SU-DHL-6 (cell line): ENCODE measurements around the gene KHDRBS1.

Source experiments
- H2AFZ ChIP-seq: fragments of 200-600 bp; sonication (generic); 2 replicates; pipeline ENCODE4 v1.6.1; 2014; ENCODE audit warnings: low read depth, mild to moderate bottlenecking, moderate library complexity, mixed read lengths, antibody characterized with exemption, low read length; ENCODE audit not compliant: severe bottlenecking
- H3F3A ChIP-seq: fragments of 200-600 bp; shearing (Covaris generic); 2 replicates; pipeline ENCODE4 v1.6.0; 2016; ENCODE audit warnings: antibody characterized with exemption, mild to moderate bottlenecking; ENCODE audit not compliant: insufficient read depth
- H3K27ac ChIP-seq: fragments of 200-600 bp; sonication (generic); 2 replicates; pipeline ENCODE4 v1.5.1; 2016; ENCODE audit warnings: low read depth, mild to moderate bottlenecking, low read length, moderate library complexity, mixed read lengths
- H3K27me3 ChIP-seq: fragments of 200-600 bp; sonication (generic), shearing (Covaris generic); 2 replicates; pipeline ENCODE4 v1.6.0; 2014; ENCODE audit warnings: mild to moderate bottlenecking, low read length
- H3K36me3 ChIP-seq: fragments of 200-600 bp; sonication (generic); 2 replicates; pipeline ENCODE4 v1.6.1; 2014; ENCODE audit warnings: mild to moderate bottlenecking, low read length, mixed read lengths
- H3K4me2 ChIP-seq: fragments of 300-600, 200-600 bp; shearing (Covaris generic), sonication (generic); 2 replicates; pipeline ENCODE4 v1.6.0; 2014; ENCODE audit warnings: low read length, low read depth, mild to moderate bottlenecking; ENCODE audit not compliant: poor library complexity, severe bottlenecking
- H3K4me3 ChIP-seq: fragments of 200-600 bp; sonication (generic); 2 replicates; pipeline ENCODE4 v1.5.1; 2014; ENCODE audit warnings: antibody characterized with exemption, low read length, mild to moderate bottlenecking, mixed read lengths; ENCODE audit not compliant: insufficient read depth, poor library complexity, severe bottlenecking
- H3K79me2 ChIP-seq: fragments of 200-600 bp; sonication (generic); 2 replicates; pipeline ENCODE4 v1.6.1; 2014; ENCODE audit warnings: mild to moderate bottlenecking, low read length, moderate library complexity; ENCODE audit not compliant: insufficient read depth
- H3K9ac ChIP-seq: fragments of 200-600 bp; sonication (generic); 2 replicates; pipeline ENCODE4 v1.7.0; 2014; ENCODE audit warnings: mild to moderate bottlenecking, low read length
- H3K9me2 ChIP-seq: fragments of 200-600 bp; sonication (generic); replicated peaks from 2 replicates; pipeline ENCODE4 v1.6.1; 2014; ENCODE audit warnings: low read length; ENCODE audit not compliant: insufficient read depth
- H3K9me3 ChIP-seq: fragments of 200-600 bp; sonication (generic); 2 replicates; pipeline ENCODE4 v1.6.1; 2014; ENCODE audit warnings: low read length, mixed read lengths; ENCODE audit not compliant: insufficient read depth
- H4K20me1 ChIP-seq: fragments of 200-600 bp; sonication (generic); 2 replicates; pipeline ENCODE4 v1.6.1; 2014; ENCODE audit warnings: low read depth, mild to moderate bottlenecking, antibody characterized with exemption, low read length, moderate library complexity, mixed read lengths
- CTCF ChIP-seq: fragments of 200-600 bp; sonication (generic); IDR thresholded peaks from one replicate; pipeline ENCODE4 v1.5.1; 2017; ENCODE audit warnings: antibody characterized with exemption, mild to moderate bottlenecking, low read length, moderate library complexity; ENCODE audit not compliant: insufficient read depth, poor library complexity, severe bottlenecking
- EZH2phosphoT487 ChIP-seq: fragments of 200-600 bp; sonication (generic), shearing (Covaris generic); conservative IDR thresholded peaks from 2 replicates; pipeline ENCODE4 v1.6.1; 2018; ENCODE audit warnings: mild to moderate bottlenecking, antibody characterized with exemption, low read length, moderate library complexity, mixed read lengths

KHDRBS1 gene

GRCh38 chr1:32055416-32055815 is 41.7 kb downstream of the KHDRBS1 start:
- Histone ChIP-seq H3K4me2 (no peak overlapping the region), H3K9ac (no peak overlapping the region), H3K27ac (no peak overlapping the region), H4K20me1 (no peaks in the 10 kb centered on the region), H3K27me3 (no peaks in the 10 kb centered on the region), H2AFZ (no peak overlapping the region), H3K9me2 (no peaks in the 10 kb centered on the region), H3K9me3 (no peaks in the 10 kb centered on the region), H3K36me3 (peaks cover 31% of the 10 kb centered on the region), H3K79me2 (0 out of 2 replicates have a peak, but pooled peaks cover 1% of the 10 kb centered on the region), H3F3A (peaks cover 7% of the 10 kb centered on the region; the same call in 1 of the 2 replicates), H3K4me3 (no peak overlapping the region)
- TF ChIP-seq CTCF (no peak), EZH2phosphoT487 (no peak)

- no peak overlapping the region for H2AFZ ChIP-seq
- H4K20me1 ChIP-seq = no peaks in the 10 kb centered on the region
- peaks cover 15% of the 10 kb centered on the region; the same call in 1 of the 2 replicates for H3F3A ChIP-seq
- H3K9me3 ChIP-seq = no peaks in the 10 kb centered on the region
- no peaks in the 10 kb centered on the region for H3K79me2 ChIP-seq
- no peaks in the 10 kb centered on the region for H3K27me3 ChIP-seq
- H3K36me3 ChIP-seq = peaks cover 33% of the 10 kb centered on the region
- no peak overlapping the region for H3K4me2 ChIP-seq
- no peak overlapping the region for H3K4me3 ChIP-seq
- H3K9ac ChIP-seq = no peak overlapping the region
- no peak overlapping the region for H3K27ac ChIP-seq
- H3K9me2 ChIP-seq = no peaks in the 10 kb centered on the region
- TF ChIP-seq EZH2phosphoT487 (no peak), CTCF (no peak)
Measured at GRCh38 chr1:32056598-32056997, 42.9 kb downstream of the KHDRBS1 start.

GRCh38 chr1:32060914-32061313 is 47.2 kb downstream of the KHDRBS1 start:
- Histone ChIP-seq H3K4me3 (no peak overlapping the region), H3K36me3 (peaks cover 20% of the 10 kb centered on the region; the same call in 1 of the 2 replicates), H3K79me2 (no peaks in the 10 kb centered on the region), H2AFZ (no peak overlapping the region), H3F3A (peaks cover 15% of the 10 kb centered on the region; the same call in 1 of the 2 replicates), H3K9me3 (no peaks in the 10 kb centered on the region), H3K9me2 (no peaks in the 10 kb centered on the region), H4K20me1 (no peaks in the 10 kb centered on the region), H3K27ac (no peak overlapping the region), H3K4me2 (no peak overlapping the region), H3K9ac (no peak overlapping the region), H3K27me3 (no peaks in the 10 kb centered on the region)
- TF ChIP-seq CTCF (no peak), EZH2phosphoT487 (no peak)
